HepG2 (cell line): ENCODE data around the gene NUDT3. TPM values are rescaled to one million over a fixed set of nuclear protein-coding genes. Genes with fewer than 3 reads are reported as not detected.

Experiments
- ATAC-seq: fragments of 200-7000 bp; cut with Tn5 transposase; 3 replicates; pipeline ENCODE4 v1.9.1; 2020; ENCODE audit warnings: mild to moderate bottlenecking, moderate library complexity
- BruUV-seq: library from RNA; stranded (reverse); fragments of 400-500 nt; replicated peaks from 2 replicates; lab custom pipeline; 2021; lab: Mats Ljungman, UMichigan
- CTCF ChIA-PET: fragments of 300-600 bp; formaldehyde crosslinking; extraction: SDS; loops from one replicate; lab custom pipeline; 2021; ENCODE audit warnings: low total read pairs, inconsistent platforms, low intra/inter-chr PET ratio; lab: Yijun Ruan, JAX
- POLR2A ChIA-PET: fragments of 350-600 bp; sonication (Branson Sonifier 250); formaldehyde crosslinking; loops from one replicate; lab custom pipeline; 2020; ENCODE audit warnings: antibody characterized with exemption, inconsistent platforms; lab: Yijun Ruan, JAX
- DNase-seq: peaks from one replicate; pipeline ENCODE4 v3.0.0-alpha.2; 2015; ENCODE audit warnings: low spot score
- FAIRE-seq: peaks from 3 replicates; lab custom pipeline; 2011; peaks lifted over from hg19 to GRCh38; lab: Jason Lieb, UNC
- H2AFZ ChIP-seq: one replicate; pipeline ENCODE4 v1.6.1; 2011; ENCODE audit warnings: low read length, inconsistent platforms
- H3K27ac ChIP-seq: fragments of 300-600 bp; 3 replicates; pipeline ENCODE4 v1.8.0; 2011; ENCODE audit warnings: mixed run types, mild to moderate bottlenecking, mixed read lengths, low read length, inconsistent platforms; ENCODE audit not compliant: insufficient read depth; ENCODE audit errors: extremely low read length
- H3K27me3 ChIP-seq, 2 experiments: fragments of 200-600 bp in 1 of 2; 2 replicates in 1 of 2; 3 replicates in 1 of 2; pipeline versions ENCODE4 v1.6.0 to v1.8.0; 2011; ENCODE audit warnings: low read length in 2 of 2, mild to moderate bottlenecking in 2 of 2, moderate library complexity in 2 of 2, inconsistent platforms in 1 of 2; ENCODE audit not compliant: insufficient read depth in 2 of 2, control insufficient read depth in 1 of 2
- H3K36me3 ChIP-seq, 2 experiments: fragments of 200-600 bp in 1 of 2; replicated peaks in 1 of 2; 2 replicates in 1 of 2; 3 replicates in 1 of 2; pipeline versions ENCODE4 v1.5.1 to v1.8.0; 2011; ENCODE audit warnings: low read length in 2 of 2, inconsistent platforms in 1 of 2; ENCODE audit not compliant: insufficient read depth in 2 of 2, control insufficient read depth in 1 of 2
- H3K4me1 ChIP-seq: 2 replicates; pipeline ENCODE4 v1.5.1; 2012; ENCODE audit warnings: low read length, inconsistent platforms; ENCODE audit not compliant: insufficient read depth
- H3K4me2 ChIP-seq: 2 replicates; pipeline ENCODE4 v1.6.0; 2011; ENCODE audit warnings: low read depth, low read length, inconsistent platforms
- H3K4me3 ChIP-seq, 3 experiments: fragments of 200-600 bp in 1 of 3; sonication (generic), shearing (Covaris generic) in 1 of 3; replicated peaks in 1 of 3; 2 replicates each; pipeline ENCODE4 v1.5.1; 2011 to 2016; ENCODE audit warnings: low read length in 3 of 3, inconsistent platforms in 2 of 3, low read depth in 2 of 3, mild to moderate bottlenecking in 2 of 3, control low read depth in 1 of 3, mixed read lengths in 1 of 3; ENCODE audit not compliant: insufficient read depth in 1 of 3
- H3K79me2 ChIP-seq: one replicate; pipeline ENCODE4 v1.6.1; 2011; ENCODE audit warnings: low read length, inconsistent platforms; ENCODE audit not compliant: insufficient read depth
- H3K9ac ChIP-seq: 2 replicates; pipeline ENCODE4 v1.6.0; 2011; ENCODE audit warnings: mild to moderate bottlenecking, low read depth, low read length, inconsistent platforms; ENCODE audit not compliant: insufficient read depth
- H3K9me3 ChIP-seq: 2 replicates; pipeline ENCODE4 v1.5.1; 2012; ENCODE audit warnings: mild to moderate bottlenecking, low read length
- H4K20me1 ChIP-seq: 2 replicates; pipeline ENCODE4 v1.6.0; 2011; ENCODE audit warnings: inconsistent platforms, mild to moderate bottlenecking, low read length, moderate library complexity; ENCODE audit not compliant: insufficient read depth
- EZH2 ChIP-seq: conservative IDR thresholded peaks from 2 replicates; pipeline ENCODE4 v1.6.1; 2012; ENCODE audit warnings: mild to moderate bottlenecking, low read depth, low read length, moderate library complexity
- HIC2 ChIP-seq: sonication (generic); formaldehyde crosslinking; IDR thresholded peaks from 2 replicates; pipeline ENCODE4 v1.9.0; 2022; ENCODE audit warnings: low read depth, missing genetic modification reagents
- JARID2 ChIP-seq: sonication (generic); formaldehyde crosslinking; IDR thresholded peaks from 2 replicates; pipeline ENCODE4 v1.8.1; 2023; ENCODE audit warnings: missing genetic modification reagents, inconsistent platforms; ENCODE audit not compliant: insufficient replicate concordance
- MXD4 ChIP-seq: IDR thresholded peaks from 2 replicates; pipeline ENCODE4 v1.6.1; 2016; ENCODE audit warnings: mild to moderate bottlenecking, missing biosample characterization, missing genetic modification reagents
- NFIC ChIP-seq: IDR thresholded peaks from 2 replicates; pipeline ENCODE4 v1.6.1; 2012; ENCODE audit warnings: mild to moderate bottlenecking, low read length, inconsistent platforms
- SALL1 ChIP-seq: sonication (generic); formaldehyde crosslinking; IDR thresholded peaks from 2 replicates; pipeline ENCODE4 v1.8.0; 2022; ENCODE audit warnings: mild to moderate bottlenecking, missing genetic modification reagents
- SIN3B ChIP-seq: fragments of 150-350 bp; IDR thresholded peaks from 2 replicates; pipeline ENCODE4 v1.6.1; 2014; ENCODE audit warnings: low read length
- SOX13 ChIP-seq, 3 experiments: fragments of 450-650 bp in 1 of 3; sonication (generic) in 1 of 3; formaldehyde crosslinking in 1 of 3; IDR thresholded peaks in 2 of 3; conservative IDR thresholded peaks in 1 of 3; 2 replicates each; pipeline versions ENCODE4 v1.5.0 to v1.6.1; 2016 to 2020; ENCODE audit warnings: antibody characterized with exemption in 1 of 3, mild to moderate bottlenecking in 1 of 3, missing compliant biosample characterization in 1 of 3, missing genetic modification reagents in 1 of 3, moderate library complexity in 1 of 3
- ZNF546 ChIP-seq: sonication (generic); formaldehyde crosslinking; conservative IDR thresholded peaks from 2 replicates; pipeline ENCODE4 v1.8.1; 2023; ENCODE audit warnings: mild to moderate bottlenecking, missing genetic modification reagents
- ZNF567 ChIP-seq: sonication (generic); formaldehyde crosslinking; IDR thresholded peaks from 2 replicates; pipeline ENCODE4 v1.8.1; 2023; ENCODE audit warnings: mild to moderate bottlenecking, missing genetic modification reagents, borderline replicate concordance
- ZNF572 ChIP-seq: sonication (generic); formaldehyde crosslinking; IDR thresholded peaks from 2 replicates; pipeline ENCODE4 v1.5.1; 2020; ENCODE audit warnings: mild to moderate bottlenecking, missing genetic modification reagents
- ZNF615 ChIP-seq: sonication (generic); formaldehyde crosslinking; IDR thresholded peaks from 2 replicates; pipeline ENCODE4 v1.5.0; 2020; ENCODE audit warnings: mild to moderate bottlenecking, missing genetic modification reagents, borderline replicate concordance
- WGBS: methylation state at CpG from one replicate; pipeline ENCODE4 v1.1.6; 2017; ENCODE audit warnings: low lambda C conversion rate; 5-methylcytosine and 5-hydroxymethylcytosine counted together
- in situ Hi-C: cut with HindIII; loops from 2 replicates; pipeline ENCODE4 v1.10.0; 2017; ENCODE audit warnings: low pct_unique_long_range_greater_than_20kb; ENCODE audit not compliant: extremely low pct_ligation_motif_present
- intact Hi-C: fragments of 100-400 bp; cut with micrococcal nuclease; formaldehyde crosslinking; loops from one replicate; pipeline ENCODE4 v1.10.0; 2022; ENCODE audit not compliant: unreplicated experiment
- polyA plus RNA-seq, 8 experiments: library from polyadenylated mRNA; depleted of rRNA in 3 of 8; stranded (reverse) in 7 of 8; unstranded in 1 of 8; fragments of >200 nt; fragmentation: Illumina TruSeq in 4 of 8; extraction: Trizol in 4 of 8; gene quantifications; 2 replicates each; pipeline versions ENCODE4 v1.2.1 to v1.2.3, GENCODE V29; 2011 to 2016; ENCODE audit warnings: low read depth in 4 of 8, missing spikeins in 1 of 8, mixed read lengths in 1 of 8; ENCODE audit not compliant: insufficient read depth in 1 of 8
- total RNA-seq, 5 experiments: library from RNA; depleted of rRNA; stranded (reverse); fragments of >200 nt; fragmentation: Illumina TruSeq; extraction: Trizol; gene quantifications; 2 replicates each; pipeline ENCODE4 v1.2.3, GENCODE V29; 2016; ENCODE audit warnings: low read depth in 1 of 5
- TF ChIP-seq, protein P1 (sequence below): sonication (generic); formaldehyde crosslinking; IDR thresholded peaks from 2 replicates; pipeline ENCODE4 v1.4.0; 2020; ENCODE audit warnings: missing genetic modification reagents
- TF ChIP-seq, protein P2 (sequence below): sonication (generic); formaldehyde crosslinking; IDR thresholded peaks from 2 replicates; pipeline ENCODE4 v1.8.0; 2022; ENCODE audit warnings: missing genetic modification reagents, mild to moderate bottlenecking, moderate library complexity, borderline replicate concordance
- TF ChIP-seq, protein P3 (sequence below): sonication (generic); formaldehyde crosslinking; IDR thresholded peaks from 2 replicates; pipeline ENCODE4 v1.5.1; 2020; ENCODE audit warnings: mild to moderate bottlenecking, missing genetic modification reagents, borderline replicate concordance

The NUDT3 gene
- total and polyA plus RNA-seq, 2 of the 13 experiments (the other 11 are each of a cell fraction or from before 2014, with no cell fraction given) = 20.2 to 20.6 TPM

DNA sequence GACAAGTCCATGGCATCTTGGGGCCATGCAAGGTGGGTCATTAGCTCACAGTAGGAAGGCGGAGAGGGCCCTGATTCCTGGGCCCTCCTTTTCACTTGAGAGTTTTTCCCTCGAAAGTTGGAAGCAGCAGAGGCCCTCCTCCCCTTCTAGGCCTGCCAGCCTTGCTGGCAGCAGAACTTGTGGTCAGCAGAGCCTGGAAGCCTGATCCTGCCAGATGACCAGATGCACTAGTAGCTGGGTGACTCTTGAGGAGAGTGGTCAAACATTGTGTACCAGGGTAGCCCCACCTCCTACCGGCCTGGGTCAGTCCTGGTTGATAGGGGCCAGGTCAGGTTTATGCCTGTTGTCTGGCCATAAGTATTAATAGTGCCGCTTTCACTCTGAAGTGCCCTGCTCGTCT lies 159.6 kb downstream of the NUDT3 start:
- Histone ChIP-seq H3K36me3 (no peaks in the 10 kb centered on the region), H3K4me2 (no peak overlapping the region), H3K4me1 (peaks cover 23% of the 10 kb centered on the region; the same call in 1 of the 2 replicates), H3K27ac (no peak overlapping the region), H2AFZ (no peak overlapping the region), H3K9me3 (no peaks in the 10 kb centered on the region), H4K20me1 (no peaks in the 10 kb centered on the region), H3K4me3 (no peak overlapping the region), H3K9ac (no peak overlapping the region), H3K27me3 (peaks cover 2 to 16% of the 10 kb centered on the region in 2 experiments; a peak in 4 of 5 replicates), H3K79me2 (peaks cover 4% of the 10 kb centered on the region)
- intact Hi-C loops = no loop called here
- no TSS peak for BruUV-seq
- CTCF ChIA-PET = no interaction called here
- WGBS = 34% methylated on average over 5 of the region's 5 CpGs
- no peak for DNase-seq
- POLR2A ChIA-PET = no interaction called here
- in situ Hi-C loops = loop anchor here (5.0 to 25.0 kb wide), 2 partner anchors 36 to 379 kb away; no protein-coding TSS in a partner anchor
- no peak; the same call in 2 of the 3 replicates for ATAC-seq
- FAIRE-seq = no peak
- TF ChIP-seq SOX13 (IDR thresholded peaks at IDR 0.05) (no peak), SOX13 (CRISPR knock-in tag; conservative IDR thresholded peaks at IDR 0.05 in 1 of 2, IDR thresholded peaks at IDR 0.05 in 1 of 2) (no peak), SIN3B (no peak), SALL1 (CRISPR knock-in tag) (no peak), JARID2 (no peak), ZNF572 (CRISPR knock-in tag) (no peak), EZH2 (no peak), ZNF546 (CRISPR knock-in tag) (no peak), ZNF567 (CRISPR knock-in tag) (no peak), NFIC (no peak), HIC2 (no peak), ZNF615 (CRISPR knock-in tag) (no peak), MXD4 (CRISPR knock-in tag) (no peak)
- TF ChIP-seq, protein P1, sequence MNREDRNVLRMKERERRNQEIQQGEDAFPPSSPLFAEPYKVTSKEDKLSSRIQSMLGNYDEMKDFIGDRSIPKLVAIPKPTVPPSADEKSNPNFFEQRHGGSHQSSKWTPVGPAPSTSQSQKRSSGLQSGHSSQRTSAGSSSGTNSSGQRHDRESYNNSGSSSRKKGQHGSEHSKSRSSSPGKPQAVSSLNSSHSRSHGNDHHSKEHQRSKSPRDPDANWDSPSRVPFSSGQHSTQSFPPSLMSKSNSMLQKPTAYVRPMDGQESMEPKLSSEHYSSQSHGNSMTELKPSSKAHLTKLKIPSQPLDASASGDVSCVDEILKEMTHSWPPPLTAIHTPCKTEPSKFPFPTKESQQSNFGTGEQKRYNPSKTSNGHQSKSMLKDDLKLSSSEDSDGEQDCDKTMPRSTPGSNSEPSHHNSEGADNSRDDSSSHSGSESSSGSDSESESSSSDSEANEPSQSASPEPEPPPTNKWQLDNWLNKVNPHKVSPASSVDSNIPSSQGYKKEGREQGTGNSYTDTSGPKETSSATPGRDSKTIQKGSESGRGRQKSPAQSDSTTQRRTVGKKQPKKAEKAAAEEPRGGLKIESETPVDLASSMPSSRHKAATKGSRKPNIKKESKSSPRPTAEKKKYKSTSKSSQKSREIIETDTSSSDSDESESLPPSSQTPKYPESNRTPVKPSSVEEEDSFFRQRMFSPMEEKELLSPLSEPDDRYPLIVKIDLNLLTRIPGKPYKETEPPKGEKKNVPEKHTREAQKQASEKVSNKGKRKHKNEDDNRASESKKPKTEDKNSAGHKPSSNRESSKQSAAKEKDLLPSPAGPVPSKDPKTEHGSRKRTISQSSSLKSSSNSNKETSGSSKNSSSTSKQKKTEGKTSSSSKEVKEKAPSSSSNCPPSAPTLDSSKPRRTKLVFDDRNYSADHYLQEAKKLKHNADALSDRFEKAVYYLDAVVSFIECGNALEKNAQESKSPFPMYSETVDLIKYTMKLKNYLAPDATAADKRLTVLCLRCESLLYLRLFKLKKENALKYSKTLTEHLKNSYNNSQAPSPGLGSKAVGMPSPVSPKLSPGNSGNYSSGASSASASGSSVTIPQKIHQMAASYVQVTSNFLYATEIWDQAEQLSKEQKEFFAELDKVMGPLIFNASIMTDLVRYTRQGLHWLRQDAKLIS (CRISPR knock-in tag) = no peak
- TF ChIP-seq, protein P2, sequence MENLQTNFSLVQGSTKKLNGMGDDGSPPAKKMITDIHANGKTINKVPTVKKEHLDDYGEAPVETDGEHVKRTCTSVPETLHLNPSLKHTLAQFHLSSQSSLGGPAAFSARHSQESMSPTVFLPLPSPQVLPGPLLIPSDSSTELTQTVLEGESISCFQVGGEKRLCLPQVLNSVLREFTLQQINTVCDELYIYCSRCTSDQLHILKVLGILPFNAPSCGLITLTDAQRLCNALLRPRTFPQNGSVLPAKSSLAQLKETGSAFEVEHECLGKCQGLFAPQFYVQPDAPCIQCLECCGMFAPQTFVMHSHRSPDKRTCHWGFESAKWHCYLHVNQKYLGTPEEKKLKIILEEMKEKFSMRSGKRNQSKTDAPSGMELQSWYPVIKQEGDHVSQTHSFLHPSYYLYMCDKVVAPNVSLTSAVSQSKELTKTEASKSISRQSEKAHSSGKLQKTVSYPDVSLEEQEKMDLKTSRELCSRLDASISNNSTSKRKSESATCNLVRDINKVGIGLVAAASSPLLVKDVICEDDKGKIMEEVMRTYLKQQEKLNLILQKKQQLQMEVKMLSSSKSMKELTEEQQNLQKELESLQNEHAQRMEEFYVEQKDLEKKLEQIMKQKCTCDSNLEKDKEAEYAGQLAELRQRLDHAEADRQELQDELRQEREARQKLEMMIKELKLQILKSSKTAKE (CRISPR knock-in tag) = no peak
- TF ChIP-seq, protein P3, sequence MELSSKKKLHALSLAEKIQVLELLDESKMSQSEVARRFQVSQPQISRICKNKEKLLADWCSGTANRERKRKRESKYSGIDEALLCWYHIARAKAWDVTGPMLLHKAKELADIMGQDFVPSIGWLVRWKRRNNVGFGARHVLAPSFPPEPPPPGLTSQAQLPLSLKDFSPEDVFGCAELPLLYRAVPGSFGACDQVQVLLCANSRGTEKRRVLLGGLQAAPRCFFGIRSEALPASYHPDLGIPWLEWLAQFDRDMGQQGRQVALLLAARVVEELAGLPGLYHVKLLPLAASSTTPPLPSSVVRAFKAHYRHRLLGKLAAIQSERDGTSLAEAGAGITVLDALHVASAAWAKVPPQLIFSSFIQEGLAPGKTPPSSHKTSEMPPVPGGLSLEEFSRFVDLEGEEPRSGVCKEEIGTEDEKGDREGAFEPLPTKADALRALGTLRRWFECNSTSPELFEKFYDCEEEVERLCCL (CRISPR knock-in tag) = no peak
